HepG2 (cell line): ENCODE measurements around the gene NISCH. TPM values are rescaled to one million over a fixed set of nuclear protein-coding genes. Genes with fewer than 3 reads are reported as not detected.

Experiments
- ATAC-seq: fragments of 200-7000 bp; cut with Tn5 transposase; 3 replicates; pipeline ENCODE4 v1.9.1; 2020; ENCODE audit warnings: mild to moderate bottlenecking, moderate library complexity
- BruUV-seq: library from RNA; stranded (reverse); fragments of 400-500 nt; replicated peaks from 2 replicates; lab custom pipeline; 2021; lab: Mats Ljungman, UMichigan
- CTCF ChIA-PET: fragments of 300-600 bp; formaldehyde crosslinking; extraction: SDS; loops from one replicate; lab custom pipeline; 2021; ENCODE audit warnings: low total read pairs, inconsistent platforms, low intra/inter-chr PET ratio; lab: Yijun Ruan, JAX
- POLR2A ChIA-PET: fragments of 350-600 bp; sonication (Branson Sonifier 250); formaldehyde crosslinking; loops from one replicate; lab custom pipeline; 2020; ENCODE audit warnings: antibody characterized with exemption, inconsistent platforms; lab: Yijun Ruan, JAX
- DNase-seq: peaks from one replicate; pipeline ENCODE4 v3.0.0-alpha.2; 2015; ENCODE audit warnings: low spot score
- FAIRE-seq: peaks from 3 replicates; lab custom pipeline; 2011; peaks lifted over from hg19 to GRCh38; lab: Jason Lieb, UNC
- H2AFZ ChIP-seq: one replicate; pipeline ENCODE4 v1.6.1; 2011; ENCODE audit warnings: low read length, inconsistent platforms
- H3K27ac ChIP-seq: fragments of 300-600 bp; 3 replicates; pipeline ENCODE4 v1.8.0; 2011; ENCODE audit warnings: mixed run types, mild to moderate bottlenecking, mixed read lengths, low read length, inconsistent platforms; ENCODE audit not compliant: insufficient read depth; ENCODE audit errors: extremely low read length
- H3K27me3 ChIP-seq, 2 experiments: fragments of 200-600 bp in 1 of 2; 2 replicates in 1 of 2; 3 replicates in 1 of 2; pipeline versions ENCODE4 v1.6.0 to v1.8.0; 2011; ENCODE audit warnings: low read length in 2 of 2, mild to moderate bottlenecking in 2 of 2, moderate library complexity in 2 of 2, inconsistent platforms in 1 of 2; ENCODE audit not compliant: insufficient read depth in 2 of 2, control insufficient read depth in 1 of 2
- H3K36me3 ChIP-seq, 2 experiments: fragments of 200-600 bp in 1 of 2; replicated peaks in 1 of 2; 2 replicates in 1 of 2; 3 replicates in 1 of 2; pipeline versions ENCODE4 v1.5.1 to v1.8.0; 2011; ENCODE audit warnings: low read length in 2 of 2, inconsistent platforms in 1 of 2; ENCODE audit not compliant: insufficient read depth in 2 of 2, control insufficient read depth in 1 of 2
- H3K4me1 ChIP-seq: 2 replicates; pipeline ENCODE4 v1.5.1; 2012; ENCODE audit warnings: low read length, inconsistent platforms; ENCODE audit not compliant: insufficient read depth
- H3K4me2 ChIP-seq: 2 replicates; pipeline ENCODE4 v1.6.0; 2011; ENCODE audit warnings: low read depth, low read length, inconsistent platforms
- H3K4me3 ChIP-seq, 3 experiments: fragments of 200-600 bp in 1 of 3; sonication (generic), shearing (Covaris generic) in 1 of 3; replicated peaks in 1 of 3; 2 replicates each; pipeline ENCODE4 v1.5.1; 2011 to 2016; ENCODE audit warnings: low read length in 3 of 3, inconsistent platforms in 2 of 3, low read depth in 2 of 3, mild to moderate bottlenecking in 2 of 3, control low read depth in 1 of 3, mixed read lengths in 1 of 3; ENCODE audit not compliant: insufficient read depth in 1 of 3
- H3K79me2 ChIP-seq: one replicate; pipeline ENCODE4 v1.6.1; 2011; ENCODE audit warnings: low read length, inconsistent platforms; ENCODE audit not compliant: insufficient read depth
- H3K9ac ChIP-seq: 2 replicates; pipeline ENCODE4 v1.6.0; 2011; ENCODE audit warnings: mild to moderate bottlenecking, low read depth, low read length, inconsistent platforms; ENCODE audit not compliant: insufficient read depth
- H3K9me3 ChIP-seq: 2 replicates; pipeline ENCODE4 v1.5.1; 2012; ENCODE audit warnings: mild to moderate bottlenecking, low read length
- H4K20me1 ChIP-seq: 2 replicates; pipeline ENCODE4 v1.6.0; 2011; ENCODE audit warnings: inconsistent platforms, mild to moderate bottlenecking, low read length, moderate library complexity; ENCODE audit not compliant: insufficient read depth
- DRAP1 ChIP-seq: IDR thresholded peaks from 2 replicates; pipeline ENCODE4 v1.6.1; 2016; ENCODE audit warnings: missing genetic modification reagents, missing compliant biosample characterization
- MLLT10 ChIP-seq: sonication (generic); formaldehyde crosslinking; IDR thresholded peaks from 2 replicates; pipeline ENCODE4 v1.4.0; 2020; ENCODE audit warnings: missing genetic modification reagents
- ZBTB21 ChIP-seq: sonication (generic); formaldehyde crosslinking; IDR thresholded peaks from 2 replicates; pipeline ENCODE4 v1.4.0; 2020; ENCODE audit warnings: missing genetic modification reagents
- ZNF773 ChIP-seq: sonication (generic); formaldehyde crosslinking; IDR thresholded peaks from 2 replicates; pipeline ENCODE4 v1.4.0; 2020; ENCODE audit warnings: missing genetic modification reagents, borderline replicate concordance
- WGBS: methylation state at CpG from one replicate; pipeline ENCODE4 v1.1.6; 2017; ENCODE audit warnings: low lambda C conversion rate; 5-methylcytosine and 5-hydroxymethylcytosine counted together
- in situ Hi-C: cut with HindIII; loops from 2 replicates; pipeline ENCODE4 v1.10.0; 2017; ENCODE audit warnings: low pct_unique_long_range_greater_than_20kb; ENCODE audit not compliant: extremely low pct_ligation_motif_present
- intact Hi-C: fragments of 100-400 bp; cut with micrococcal nuclease; formaldehyde crosslinking; loops from one replicate; pipeline ENCODE4 v1.10.0; 2022; ENCODE audit not compliant: unreplicated experiment
- polyA plus RNA-seq, 8 experiments: library from polyadenylated mRNA; depleted of rRNA in 3 of 8; stranded (reverse) in 7 of 8; unstranded in 1 of 8; fragments of >200 nt; fragmentation: Illumina TruSeq in 4 of 8; extraction: Trizol in 4 of 8; gene quantifications; 2 replicates each; pipeline versions ENCODE4 v1.2.1 to v1.2.3, GENCODE V29; 2011 to 2016; ENCODE audit warnings: low read depth in 4 of 8, missing spikeins in 1 of 8, mixed read lengths in 1 of 8; ENCODE audit not compliant: insufficient read depth in 1 of 8
- total RNA-seq, 5 experiments: library from RNA; depleted of rRNA; stranded (reverse); fragments of >200 nt; fragmentation: Illumina TruSeq; extraction: Trizol; gene quantifications; 2 replicates each; pipeline ENCODE4 v1.2.3, GENCODE V29; 2016; ENCODE audit warnings: low read depth in 1 of 5
- TF ChIP-seq, protein P1 (sequence below): sonication (generic); formaldehyde crosslinking; IDR thresholded peaks from 2 replicates; pipeline ENCODE4 v1.8.0; 2022; ENCODE audit warnings: missing genetic modification reagents, low read depth, mild to moderate bottlenecking, borderline replicate concordance
- TF ChIP-seq, protein P2 (sequence below): sonication (generic); formaldehyde crosslinking; IDR thresholded peaks from 2 replicates; pipeline ENCODE4 v1.8.0; 2022; ENCODE audit warnings: mild to moderate bottlenecking, missing genetic modification reagents, moderate library complexity

The NISCH gene
- total and polyA plus RNA-seq, 2 of the 13 experiments (the other 11 are each of a cell fraction or from before 2014, with no cell fraction given), result 27.0 to 47.6 TPM

GRCh38 chr3:52435246-52436101 is 19.9 kb upstream of the NISCH start (continued):
- TF ChIP-seq, protein P1, sequence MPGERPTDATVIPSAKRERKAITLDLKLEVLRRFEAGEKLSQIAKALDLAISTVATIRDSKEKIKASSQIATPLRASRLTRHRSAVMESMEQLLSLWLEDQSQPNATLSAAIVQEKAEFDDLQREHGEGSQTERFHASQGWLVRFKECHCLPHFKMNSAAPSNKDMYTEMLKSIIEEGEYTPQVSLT (CRISPR knock-in tag), result no peak

- Histone ChIP-seq H3K27ac (no peak overlapping the region), H4K20me1 (no peaks in the 10 kb centered on the region), H3K79me2 (no peaks in the 10 kb centered on the region), H3K9me3 (no peaks in the 10 kb centered on the region), H2AFZ (no peak overlapping the region), H3K27me3 (no peaks in the 10 kb centered on the region), H3K4me2 (no peak overlapping the region), H3K4me3 (no peak overlapping the region), H3K9ac (no peak overlapping the region), H3K4me1 (peaks cover 24% of the 10 kb centered on the region), H3K36me3 (peaks cover 3 to 7% of the 10 kb centered on the region in 2 experiments; a peak in 2 of 5 replicates)
- ChIA-PET POLR2A (interaction anchor here (2.8 kb wide), 1 partner anchor 9 kb away, joined by 11 read pairs; the partner anchor contains the start of gene SEMA3G), CTCF (no interaction called here)
- intact Hi-C loops, result no loop called here
- WGBS, result 97% methylated on average over 9 of the region's 13 CpGs
- in situ Hi-C loops, result no loop called here
- no peak for DNase-seq
- no peak for TF ChIP-seq ZBTB21 (CRISPR knock-in tag)
- TF ChIP-seq MLLT10, result no peak
- TF ChIP-seq, protein P2, sequence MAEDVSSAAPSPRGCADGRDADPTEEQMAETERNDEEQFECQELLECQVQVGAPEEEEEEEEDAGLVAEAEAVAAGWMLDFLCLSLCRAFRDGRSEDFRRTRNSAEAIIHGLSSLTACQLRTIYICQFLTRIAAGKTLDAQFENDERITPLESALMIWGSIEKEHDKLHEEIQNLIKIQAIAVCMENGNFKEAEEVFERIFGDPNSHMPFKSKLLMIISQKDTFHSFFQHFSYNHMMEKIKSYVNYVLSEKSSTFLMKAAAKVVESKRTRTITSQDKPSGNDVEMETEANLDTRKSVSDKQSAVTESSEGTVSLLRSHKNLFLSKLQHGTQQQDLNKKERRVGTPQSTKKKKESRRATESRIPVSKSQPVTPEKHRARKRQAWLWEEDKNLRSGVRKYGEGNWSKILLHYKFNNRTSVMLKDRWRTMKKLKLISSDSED (CRISPR knock-in tag), result no peak
- no peak for TF ChIP-seq DRAP1
- TF ChIP-seq ZNF773 (CRISPR knock-in tag), result no peak
- ATAC-seq, result no peak
- FAIRE-seq, result no peak
- no TSS peak for BruUV-seq
Observed at GRCh38 chr3:52436500-52437149, 18.8 kb upstream of the NISCH start.
